GM18517 (cell line): Measurements from ENCODE around the gene TMEM205.
"Not testable (repeated sequence)": the region's sequence is repeated elsewhere in the genome, so short reads cannot be mapped to it uniquely, and the experiment has no call there.

Source experiments
- ATAC-seq: cut with Tn5 transposase; IDR thresholded peaks from one replicate; pipeline ENCODE4 v1.9.1; 2021; ENCODE audit warnings: mild to moderate bottlenecking, moderate library complexity; ENCODE audit not compliant: unreplicated experiment

Gene TMEM205

GRCh38 chr19:11340099-11340467, 6.0 kb downstream of the TMEM205 start:
- not testable (repeated sequence) for ATAC-seq

GRCh38 chr19:11339254-11340098, 6.6 kb downstream of the TMEM205 start, which contains the start of gene RAB3D:
RAB3D (minus strand) TSS chr19:11339657; CDS start chr19:11337399, 2,258 bp downstream.
- no peak for ATAC-seq

DNA sequence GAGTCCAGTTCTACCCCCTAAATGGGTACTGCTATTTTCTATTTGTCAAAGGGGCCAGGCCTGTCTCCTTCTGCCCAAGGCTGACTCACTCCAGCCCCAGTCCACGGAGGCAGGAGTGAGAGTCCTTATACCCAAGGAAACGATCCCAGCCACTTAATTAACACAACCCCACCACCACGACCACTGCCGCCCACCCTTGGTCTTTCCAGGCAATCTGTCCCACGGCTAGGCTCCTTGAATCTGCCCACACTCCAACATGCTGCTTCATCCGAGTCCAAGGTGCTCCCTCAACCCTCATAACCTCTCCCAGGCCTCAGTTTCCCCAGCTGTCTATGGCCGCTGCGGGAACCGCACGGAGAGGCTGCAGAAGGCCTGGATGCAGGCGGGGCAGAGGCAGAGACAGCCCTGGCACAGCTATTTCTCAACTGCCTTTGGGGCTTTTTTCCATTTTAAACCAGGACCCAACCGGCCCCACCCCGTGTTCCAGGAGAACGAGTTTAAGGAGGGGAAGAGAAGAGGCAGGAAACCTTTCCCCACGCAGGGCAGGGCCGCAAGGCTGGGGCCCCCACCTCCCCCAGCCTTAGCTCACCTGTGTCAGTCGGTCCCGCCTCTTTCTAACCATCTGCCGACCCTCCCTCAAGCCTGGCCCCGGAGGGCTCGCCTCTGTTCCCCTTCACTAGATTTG, 7.4 kb downstream of the TMEM205 start:
- ATAC-seq = no peak

GRCh38 chr19:11338121-11338520, 7.9 kb downstream of the TMEM205 start:
- ATAC-seq = no peak

- ATAC-seq = no peak
Measured at GRCh38 chr19:11337080-11337479, 9.0 kb downstream of the TMEM205 start.

DNA sequence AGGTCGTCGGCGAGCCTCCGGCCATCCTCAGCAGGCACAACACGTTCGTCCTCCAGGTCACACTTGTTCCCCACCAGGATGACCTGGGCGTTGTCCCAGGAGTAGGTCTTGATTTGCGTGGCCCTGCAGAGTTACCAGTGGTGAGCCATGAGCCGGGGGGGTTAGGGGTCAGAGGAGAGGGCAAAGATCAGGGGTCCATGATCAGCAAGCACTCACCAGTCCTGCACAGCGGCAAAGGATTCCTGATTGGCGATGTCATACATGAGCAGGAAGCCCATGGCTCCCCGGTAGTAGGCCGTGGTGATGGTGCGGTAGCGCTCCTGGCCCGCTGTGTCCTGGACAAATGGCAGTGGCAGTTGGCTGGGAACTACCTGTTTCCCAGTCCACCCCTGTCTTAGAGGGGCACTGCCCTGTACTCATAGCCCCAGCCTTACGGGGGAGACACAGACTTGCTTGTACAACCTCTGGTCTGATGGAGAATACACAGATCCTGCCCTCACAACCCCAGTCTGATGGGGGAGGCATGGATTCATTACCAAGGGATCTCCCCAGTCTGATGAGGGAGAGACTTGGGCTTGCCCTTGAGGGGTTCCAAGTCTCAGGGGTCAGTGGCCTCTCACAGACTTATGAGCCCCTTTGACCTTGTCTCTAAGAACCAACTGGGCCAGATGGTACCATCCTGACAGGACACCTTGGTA, 10.5 kb downstream of the TMEM205 start:
- no peak for ATAC-seq

- not testable (repeated sequence) for ATAC-seq
Measured at GRCh38 chr19:11333838-11334237, 12.2 kb downstream of the TMEM205 start.

- no peak for ATAC-seq
Measured at GRCh38 chr19:11332822-11333221, 13.2 kb downstream of the TMEM205 start.

DNA sequence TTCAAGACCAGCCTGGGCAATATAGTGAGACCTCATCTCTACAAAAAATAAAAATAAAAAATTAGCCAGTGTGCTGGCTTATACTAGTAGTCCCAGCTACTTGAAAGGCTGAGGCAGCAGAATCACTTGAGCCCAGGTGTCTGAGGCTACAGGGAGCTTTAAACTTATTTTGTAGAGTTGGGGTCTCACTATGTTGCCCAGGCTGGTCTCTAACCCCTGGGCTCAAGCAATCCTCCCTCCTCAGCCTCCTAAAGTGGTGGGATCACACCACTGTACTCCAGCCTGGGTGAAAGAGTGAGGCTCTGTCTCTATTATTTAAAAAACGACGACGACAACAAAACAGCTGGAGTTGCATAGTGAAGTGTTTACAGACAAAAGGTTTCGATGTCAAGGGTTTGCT, 14.6 kb downstream of the TMEM205 start:
- ATAC-seq = no peak

DNA sequence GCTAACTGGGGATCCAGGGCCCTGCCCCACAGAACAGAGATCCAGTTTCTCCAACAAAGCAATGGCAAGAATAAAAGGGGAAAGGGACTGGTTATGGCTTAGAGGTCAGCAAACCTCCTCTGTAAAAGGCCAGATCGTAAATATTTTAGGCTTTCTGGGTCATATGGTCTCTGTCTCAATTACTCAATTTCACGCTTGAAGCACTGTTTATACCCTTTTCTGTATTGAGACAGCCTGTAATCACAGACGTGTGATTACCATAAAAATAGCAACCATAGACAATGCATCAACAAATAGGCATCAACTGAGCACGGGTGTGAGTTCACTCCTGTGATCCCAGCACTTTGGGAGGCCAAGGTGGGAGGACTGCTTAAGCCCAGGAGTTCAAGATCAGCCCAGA, 15.9 kb downstream of the TMEM205 start:
- no peak for ATAC-seq

GRCh38 chr19:11325544-11325943, 20.5 kb downstream of the TMEM205 start:
- ATAC-seq = no peak

DNA sequence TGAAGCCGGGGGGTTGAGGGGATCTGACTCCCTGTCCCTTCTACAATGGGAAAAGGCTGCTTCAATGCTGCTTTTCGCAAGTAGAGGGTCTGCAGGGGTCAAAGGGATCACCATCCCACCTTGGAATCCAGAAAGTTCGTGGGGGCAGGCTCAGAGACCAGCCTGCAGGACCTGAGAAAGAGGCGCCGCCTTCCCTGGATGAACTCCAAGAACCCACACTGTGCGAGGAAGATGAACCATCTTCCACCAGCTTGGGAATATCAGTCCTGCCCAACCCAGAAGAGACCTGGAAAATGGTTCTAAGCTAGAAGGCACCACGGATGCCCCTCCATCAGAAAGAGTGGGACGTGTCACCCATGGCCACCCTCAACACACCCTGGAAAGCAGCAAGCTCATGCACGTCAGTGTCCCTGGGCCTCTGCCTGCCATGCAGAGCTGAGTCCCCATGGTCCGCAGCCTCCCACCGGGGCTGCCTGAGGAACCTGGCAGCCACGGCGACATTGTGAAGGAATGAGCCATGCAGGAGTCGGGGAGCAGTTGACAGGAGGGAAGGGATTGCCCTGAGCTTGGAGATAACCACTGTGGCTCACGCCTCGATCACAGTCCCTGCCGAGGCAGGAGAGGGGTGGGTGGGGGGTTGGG, 21.2 kb downstream of the TMEM205 start:
- ATAC-seq = no peak

DNA sequence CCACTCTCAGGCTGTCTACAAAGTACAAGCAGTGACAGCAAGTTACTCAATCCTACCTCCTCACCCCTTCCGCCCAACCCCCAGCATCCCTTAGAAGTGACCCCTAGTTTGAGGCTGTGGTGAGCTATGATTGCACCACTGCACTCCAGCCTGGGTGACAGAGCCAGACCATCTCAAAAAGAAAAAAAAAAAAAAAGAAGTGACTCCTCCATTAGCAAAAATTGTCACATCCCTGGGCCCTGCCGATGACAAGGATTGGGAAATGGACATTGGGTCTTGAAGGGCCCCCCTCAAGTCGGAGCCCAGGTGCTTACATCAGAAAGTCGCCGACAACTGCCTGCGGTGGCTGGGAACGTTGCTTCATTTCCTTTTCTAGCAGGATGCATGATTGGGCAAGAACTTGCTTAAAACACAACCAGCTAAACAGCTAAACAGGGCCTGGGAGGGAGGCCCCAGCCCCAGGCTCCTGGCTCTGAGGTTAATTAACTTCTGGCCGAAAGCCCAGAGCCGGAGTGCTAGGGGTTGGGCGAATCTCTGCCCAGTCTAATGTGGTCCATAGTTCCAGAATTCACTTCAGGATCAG, 21.9 kb downstream of the TMEM205 start:
- ATAC-seq = no peak

DNA sequence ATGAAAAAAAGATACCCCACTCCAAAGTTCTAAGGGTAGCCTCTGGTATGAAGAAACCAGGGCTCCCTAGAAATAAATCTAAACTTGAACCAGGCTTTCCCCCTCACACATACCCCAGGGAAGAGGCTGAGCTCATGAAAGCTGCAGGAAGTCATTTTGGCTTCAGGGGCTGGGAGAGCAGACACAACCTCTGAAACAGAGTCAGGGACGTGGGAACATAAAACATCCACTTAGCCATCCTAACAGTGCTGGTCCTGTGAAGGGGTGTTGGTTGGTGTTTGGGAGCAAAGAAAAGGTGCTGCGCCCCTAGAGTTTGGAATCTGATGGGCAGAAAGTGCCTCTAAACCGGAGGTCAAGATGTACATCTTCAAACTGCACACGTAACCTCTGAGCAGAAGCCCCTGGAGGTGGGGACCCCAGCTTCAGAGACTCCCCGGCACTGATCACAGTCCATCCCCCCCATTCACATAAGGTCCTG, 22.4 kb downstream of the TMEM205 start:
- no peak for ATAC-seq

- no peak for ATAC-seq
Measured at GRCh38 chr19:11322269-11323024, 23.6 kb downstream of the TMEM205 start.

- no peak for ATAC-seq
Measured at GRCh38 chr19:11321191-11322126, 24.6 kb downstream of the TMEM205 start.

DNA sequence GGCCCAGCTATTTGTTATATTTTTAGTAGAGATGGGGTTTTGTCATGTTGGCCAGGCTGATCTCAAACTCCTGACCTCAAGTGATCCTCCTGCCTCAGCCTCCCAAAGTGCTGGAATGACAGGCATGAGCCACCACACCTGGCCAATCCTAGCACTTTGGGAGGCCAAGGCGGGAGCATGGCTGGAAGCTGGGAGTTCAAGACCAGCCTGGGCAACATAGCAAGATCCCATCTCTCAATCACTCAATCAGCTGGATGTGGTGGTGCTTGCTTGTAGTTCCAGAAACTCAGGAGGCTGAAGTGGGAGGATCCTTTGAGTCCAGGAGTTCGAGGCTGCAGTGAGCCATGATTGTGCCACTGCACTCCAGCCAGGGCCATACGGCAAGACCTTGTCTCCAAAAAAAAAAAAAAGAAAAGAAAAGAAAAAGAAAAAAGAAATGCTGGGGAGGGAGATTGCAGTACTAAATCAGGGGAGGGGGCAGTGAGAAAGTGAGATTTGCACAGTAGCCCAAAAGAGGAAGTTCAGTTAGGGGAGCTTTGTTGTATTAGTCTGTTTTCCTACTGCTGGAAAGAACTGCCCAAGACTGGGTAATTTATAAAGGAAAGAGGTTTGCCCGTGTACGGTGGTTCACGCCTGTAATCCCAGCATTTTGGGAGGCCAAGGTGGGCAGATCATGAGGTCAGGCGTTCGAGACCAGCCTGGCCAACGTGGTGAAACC, 25.6 kb downstream of the TMEM205 start:
- not testable (repeated sequence) for ATAC-seq

DNA sequence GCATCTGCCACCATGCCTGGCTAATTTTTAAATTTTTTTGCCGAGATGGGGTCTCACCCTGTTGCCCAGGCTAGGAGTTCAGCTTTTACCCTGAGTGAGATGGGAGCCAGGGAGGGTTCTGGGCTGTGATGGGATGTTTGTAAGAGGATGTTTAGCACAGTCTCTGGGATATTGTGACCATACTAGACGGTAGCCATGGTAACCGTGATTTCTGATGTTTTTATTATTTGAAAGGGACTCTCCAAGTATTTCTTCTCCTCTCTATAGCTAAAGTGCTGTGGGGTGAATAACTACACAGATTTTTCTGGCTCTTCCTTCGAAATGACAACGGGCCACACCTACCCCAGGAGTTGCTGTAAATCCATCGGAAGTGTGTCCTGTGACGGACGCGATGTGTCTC, 39.7 kb downstream of the TMEM205 start:
- ATAC-seq = no peak
